Globus pallidus (tissue), 1 donor: ENCODE data around the gene PTK6.
"Not testable (repeated sequence)": the region's sequence is repeated elsewhere in the genome, so short reads cannot be mapped to it uniquely, and the experiment has no call there.

Experiments used
- DNase-seq: peaks from one replicate; pipeline ENCODE4 v3.0.0-alpha.2; 2015; ENCODE audit warnings: low spot score

PTK6 gene

GRCh38 chr20:63568986-63569949 is 32.1 kb upstream of the PTK6 start:
- no peak for DNase-seq

GRCh38 chr20:63568170-63568981 is 31.2 kb upstream of the PTK6 start:
- DNase-seq = no peak

GRCh38 chr20:63567386-63568169 is 30.4 kb upstream of the PTK6 start:
- DNase-seq = peak; percentile 43

GRCh38 chr20:63567136-63567385 is 29.9 kb upstream of the PTK6 start:
- no peak for DNase-seq

- DNase-seq = no peak
Observed at GRCh38 chr20:63566395-63567135, 29.4 kb upstream of the PTK6 start.

GRCh38 chr20:63565699-63566335 is 28.6 kb upstream of the PTK6 start:
- DNase-seq = no peak

GRCh38 chr20:63565021-63565698 is 28.0 kb upstream of the PTK6 start:
- DNase-seq = no peak

- DNase-seq = no peak
Observed at GRCh38 chr20:63564036-63564810, 27.0 kb upstream of the PTK6 start.

- no peak for DNase-seq
Observed at GRCh38 chr20:63563225-63563935, 26.2 kb upstream of the PTK6 start.

GRCh38 chr20:63562461-63563224 is 25.5 kb upstream of the PTK6 start:
- DNase-seq = no peak

GRCh38 chr20:63561624-63562396 is 24.6 kb upstream of the PTK6 start:
- DNase-seq = no peak

GRCh38 chr20:63560856-63561609 is 23.9 kb upstream of the PTK6 start:
- DNase-seq = no peak

GRCh38 chr20:63560333-63560805 is 23.2 kb upstream of the PTK6 start:
- DNase-seq = no peak

GRCh38 chr20:63559485-63560332 is 22.5 kb upstream of the PTK6 start:
- DNase-seq = not testable (repeated sequence)

GRCh38 chr20:63558804-63559484 is 21.8 kb upstream of the PTK6 start:
- no peak for DNase-seq
